Measurements from ENCODE around the gene U2AF2.

GRCh38 chr19:55678121-55678671, 23.4 kb downstream of the U2AF2 start:
- no peak for TF ChIP-seq EP300 (IDR thresholded peaks at IDR 0.05)
- no peak for TF ChIP-seq CTCF (IDR thresholded peaks at IDR 0.05)
- no peak for TF ChIP-seq POLR2A (IDR thresholded peaks at IDR 0.05)

Data from stomach (tissue), 4 donors.